ENCODE data around the gene U2AF2.
A peak's percentile ranks its signal among the peaks of the same experiment; 100 is the strongest.

The U2AF2 gene

DNA sequence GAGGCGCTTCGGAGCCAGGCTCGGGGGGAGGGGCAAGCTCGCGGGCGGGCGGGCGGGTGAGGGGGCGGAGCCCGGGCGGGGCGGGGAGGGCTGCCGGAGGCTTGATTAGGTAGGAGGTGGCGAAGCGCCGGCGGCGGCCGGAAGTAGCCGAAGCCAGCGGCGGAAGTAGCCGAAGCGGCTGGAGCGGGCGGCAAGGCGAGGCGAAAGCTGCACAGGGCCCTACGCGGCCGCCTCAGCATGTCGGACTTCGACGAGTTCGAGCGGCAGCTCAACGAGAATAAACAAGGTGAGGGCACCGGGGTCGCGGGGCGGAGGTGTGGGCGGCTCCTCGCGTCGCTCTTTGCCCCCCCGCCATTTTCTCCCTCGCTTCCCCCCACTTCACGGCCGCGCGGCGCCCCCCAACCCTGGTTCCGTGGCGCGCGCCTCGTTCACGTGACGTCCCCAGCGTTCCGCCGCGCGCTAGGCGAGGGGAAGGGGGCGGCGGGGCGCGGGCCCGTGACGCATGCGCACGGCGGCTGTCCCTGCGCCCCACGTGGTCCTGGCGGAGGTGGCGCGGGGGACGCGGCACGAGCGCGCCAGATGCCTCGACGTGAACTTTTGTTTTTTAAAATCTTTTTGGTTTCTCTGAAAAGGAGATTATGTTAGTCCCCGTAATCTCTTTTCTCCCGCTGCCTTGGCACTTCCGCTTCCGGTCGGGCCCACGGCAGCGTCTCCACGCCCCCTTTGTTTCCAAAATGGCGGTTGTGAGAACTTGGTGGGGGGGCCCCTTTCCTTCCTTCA, at the start of gene U2AF2:
Gene U2AF2, plus strand, starts transcription at position 168 of the 780 bp plus-strand sequence. Its CDS starts 70 bp downstream, at position 238.
- peak; percentile 97 for DNase-seq

DNA sequence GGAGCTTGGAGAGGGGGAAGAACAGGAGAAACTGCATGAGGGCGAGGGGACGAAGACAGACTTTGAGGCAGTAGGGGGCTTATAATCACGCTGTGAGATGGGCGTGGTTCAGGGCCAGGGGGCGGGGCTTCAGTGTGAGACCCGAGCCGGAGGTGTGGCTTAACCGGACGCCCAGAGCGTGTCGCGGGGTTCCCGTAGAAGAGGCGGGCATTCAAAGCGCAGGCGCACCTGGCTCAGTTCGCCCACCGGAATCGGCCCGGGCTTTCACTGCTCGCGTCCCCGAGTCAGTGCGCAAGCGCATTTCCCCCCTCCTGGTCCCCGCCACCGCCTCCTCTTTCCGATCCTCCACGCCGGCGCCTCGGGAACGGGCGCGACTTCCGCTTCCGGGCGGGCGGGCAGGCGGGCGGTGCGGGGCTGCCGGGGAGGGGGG, 49.6 kb upstream of the U2AF2 start:
- peak; percentile 98 for DNase-seq

DNA sequence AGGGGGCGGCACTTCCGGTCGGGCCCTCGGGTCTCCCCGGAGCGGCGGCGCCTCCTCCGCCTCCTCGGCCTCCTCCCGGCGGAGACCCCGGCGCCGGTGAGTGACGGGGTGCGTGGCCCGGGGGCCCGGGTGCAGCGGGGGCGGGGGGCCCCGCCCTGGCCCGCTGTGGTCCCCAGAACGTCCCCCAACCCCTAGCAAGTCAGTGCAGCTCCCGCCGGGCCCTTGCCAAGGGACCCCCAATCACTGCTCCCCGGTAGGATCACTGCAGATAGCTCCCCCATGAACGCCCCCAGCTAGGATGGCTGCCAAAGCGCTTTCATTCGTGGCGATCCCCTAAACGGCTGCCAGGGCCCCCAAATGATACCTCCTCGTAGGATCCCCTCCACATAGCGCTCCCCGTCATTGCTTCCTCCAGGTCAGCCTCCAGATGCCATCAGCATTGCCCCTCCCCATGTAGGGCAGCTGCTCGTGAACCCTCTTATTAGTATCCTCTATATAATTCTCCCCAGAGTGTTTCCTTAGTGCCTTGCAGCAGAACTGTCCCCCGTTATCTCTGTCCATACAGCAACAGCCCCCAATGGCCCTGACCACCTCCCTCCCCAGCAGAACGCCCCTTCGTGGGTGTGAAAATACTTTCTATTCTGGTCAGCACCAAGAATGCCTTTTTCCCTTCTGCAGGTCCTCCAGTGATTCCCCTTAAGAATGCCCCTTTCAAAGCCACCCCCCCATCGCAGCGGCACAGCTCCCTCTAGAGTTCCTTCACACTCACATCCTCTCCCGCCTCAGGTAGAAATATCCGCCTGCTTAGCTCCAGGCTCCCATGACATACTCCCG, 49.0 kb upstream of the U2AF2 start, which contains the start of gene ZNF865:
Gene ZNF865, plus strand, starts transcription at position 11 of the 834 bp plus-strand sequence. CDS start 7,972 bp downstream, outside the sequence.
- peak; percentile 65 for DNase-seq

GRCh38 chr19:55606471-55606787, 48.4 kb upstream of the U2AF2 start:
- no peak for DNase-seq

GRCh38 chr19:55606817-55607216, 48.0 kb upstream of the U2AF2 start:
- no peak for DNase-seq

DNA sequence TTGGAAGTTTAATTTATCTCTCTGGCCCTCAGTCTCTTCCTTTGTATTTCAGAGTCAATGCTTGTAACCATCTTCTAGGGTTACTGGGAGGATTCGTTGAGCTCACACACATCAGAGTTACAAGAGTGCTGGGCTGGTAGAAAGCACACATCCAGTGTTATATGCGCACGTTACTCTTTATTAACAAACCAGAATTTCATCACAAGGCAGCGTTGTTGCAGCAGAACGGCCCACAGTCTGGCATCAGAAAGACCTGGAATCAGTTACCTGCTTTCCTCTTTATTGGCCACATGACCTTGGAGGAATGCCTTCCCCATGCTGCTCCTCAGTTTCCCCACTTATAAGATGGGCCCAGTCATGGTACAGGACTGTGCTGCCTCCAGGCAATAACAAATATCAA, 45.5 kb upstream of the U2AF2 start:
- no peak for DNase-seq

DNA sequence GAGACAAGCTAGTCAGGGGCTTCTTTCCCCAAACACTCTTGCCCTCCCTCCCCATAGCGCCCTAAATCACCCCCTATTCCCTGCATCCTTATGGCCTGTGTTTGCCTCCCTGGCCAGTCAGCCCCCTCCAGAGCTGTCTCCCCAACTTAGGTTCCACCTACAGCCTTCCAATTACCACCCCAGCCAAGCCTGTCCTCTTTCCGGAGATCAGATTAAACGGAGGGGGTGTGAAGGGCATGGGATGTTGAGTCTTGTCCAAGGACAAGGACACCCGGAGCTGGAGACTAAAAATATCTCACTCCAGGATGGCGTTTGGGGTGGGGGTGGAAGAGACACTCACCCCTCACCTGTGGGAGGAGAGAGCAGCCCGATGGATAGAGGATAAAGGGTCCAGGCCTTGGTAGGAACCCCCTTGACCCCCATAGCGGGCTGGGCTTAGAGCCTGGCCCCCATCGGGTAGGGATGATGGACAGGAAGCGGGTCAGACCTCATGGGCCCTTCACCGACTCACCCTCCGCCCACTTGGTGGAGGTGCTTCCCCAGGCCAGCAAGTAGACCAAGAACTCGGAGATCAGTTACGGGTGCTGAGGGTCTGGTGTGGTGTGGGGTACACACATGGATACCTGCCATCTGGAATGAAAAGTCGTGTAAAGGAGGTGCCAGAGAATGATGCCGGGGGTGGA, 43.4 kb upstream of the U2AF2 start:
- no peak for DNase-seq

GRCh38 chr19:55611983-55612645, 42.7 kb upstream of the U2AF2 start:
- no peak for DNase-seq

DNA sequence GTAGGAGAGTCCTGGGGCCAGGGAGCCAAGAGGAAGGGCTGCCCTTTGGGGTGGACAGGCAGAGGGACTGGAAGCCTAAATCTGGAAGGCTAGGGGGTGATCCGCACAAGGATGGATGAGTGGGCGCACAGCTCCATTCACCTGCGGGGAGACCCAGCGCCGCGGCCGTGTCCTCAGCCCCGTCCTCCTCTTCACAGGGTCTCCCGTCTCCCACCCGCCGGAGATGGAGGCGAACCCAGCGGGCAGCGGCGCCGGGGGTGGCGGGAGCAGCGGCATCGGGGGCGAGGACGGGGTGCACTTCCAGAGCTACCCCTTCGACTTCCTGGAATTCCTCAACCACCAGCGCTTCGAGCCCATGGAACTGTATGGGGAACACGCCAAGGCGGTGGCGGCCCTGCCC, 41.4 kb upstream of the U2AF2 start:
- no peak for DNase-seq

GRCh38 chr19:55613930-55614710, 40.7 kb upstream of the U2AF2 start:
- no peak for DNase-seq

DNA sequence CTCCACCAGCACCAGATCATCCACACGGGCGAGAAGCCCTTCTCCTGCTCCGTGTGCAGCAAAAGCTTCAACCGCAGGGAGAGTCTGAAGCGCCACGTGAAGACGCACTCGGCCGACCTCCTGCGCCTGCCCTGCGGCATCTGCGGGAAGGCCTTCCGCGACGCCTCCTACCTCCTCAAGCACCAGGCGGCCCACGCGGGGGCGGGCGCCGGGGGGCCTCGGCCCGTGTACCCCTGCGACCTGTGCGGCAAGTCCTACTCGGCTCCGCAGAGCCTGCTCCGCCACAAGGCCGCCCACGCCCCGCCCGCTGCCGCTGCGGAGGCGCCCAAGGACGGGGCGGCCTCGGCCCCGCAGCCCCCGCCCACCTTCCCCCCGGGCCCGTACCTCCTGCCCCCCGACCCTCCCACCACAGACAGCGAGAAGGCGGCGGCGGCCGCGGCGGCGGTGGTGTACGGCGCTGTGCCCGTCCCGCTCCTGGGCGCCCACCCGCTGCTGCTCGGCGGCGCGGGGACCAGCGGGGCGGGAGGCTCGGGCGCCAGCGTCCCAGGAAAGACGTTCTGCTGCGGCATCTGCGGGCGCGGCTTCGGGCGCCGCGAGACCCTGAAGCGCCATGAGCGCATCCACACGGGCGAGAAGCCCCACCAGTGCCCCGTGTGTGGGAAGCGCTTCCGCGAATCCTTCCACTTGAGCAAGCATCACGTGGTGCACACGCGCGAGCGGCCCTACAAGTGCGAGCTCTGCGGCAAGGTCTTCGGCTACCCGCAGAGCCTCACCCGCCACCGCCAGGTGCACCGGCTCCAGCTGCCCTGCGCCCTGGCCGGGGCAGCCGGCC, 39.9 kb upstream of the U2AF2 start:
- no peak for DNase-seq

- DNase-seq, result no peak
Measured at GRCh38 chr19:55615543-55616394, 39.1 kb upstream of the U2AF2 start.

- no peak for DNase-seq
Measured at GRCh38 chr19:55616395-55616875, 38.4 kb upstream of the U2AF2 start.

DNA sequence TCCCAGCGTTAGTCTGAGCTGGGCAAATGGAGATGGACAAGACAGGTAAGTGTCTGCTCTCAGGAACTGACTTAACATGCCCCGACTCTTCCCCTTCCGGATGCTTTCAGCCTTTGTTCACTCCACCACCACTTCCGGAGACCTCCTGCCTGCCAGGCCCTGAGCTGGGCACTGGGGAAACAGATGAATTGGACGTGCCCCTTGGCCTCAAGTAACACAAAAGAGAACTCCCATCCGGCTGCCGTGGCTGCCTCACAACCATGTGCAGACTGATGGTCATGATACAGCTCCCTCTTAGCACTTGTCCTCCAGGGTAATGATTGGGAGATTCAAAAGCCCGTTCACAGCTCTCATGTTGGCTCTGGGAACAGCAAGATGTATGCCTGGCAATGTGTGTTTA, 37.4 kb upstream of the U2AF2 start:
- no peak for DNase-seq

GRCh38 chr19:55618426-55618825, 36.4 kb upstream of the U2AF2 start:
- no peak for DNase-seq

DNA sequence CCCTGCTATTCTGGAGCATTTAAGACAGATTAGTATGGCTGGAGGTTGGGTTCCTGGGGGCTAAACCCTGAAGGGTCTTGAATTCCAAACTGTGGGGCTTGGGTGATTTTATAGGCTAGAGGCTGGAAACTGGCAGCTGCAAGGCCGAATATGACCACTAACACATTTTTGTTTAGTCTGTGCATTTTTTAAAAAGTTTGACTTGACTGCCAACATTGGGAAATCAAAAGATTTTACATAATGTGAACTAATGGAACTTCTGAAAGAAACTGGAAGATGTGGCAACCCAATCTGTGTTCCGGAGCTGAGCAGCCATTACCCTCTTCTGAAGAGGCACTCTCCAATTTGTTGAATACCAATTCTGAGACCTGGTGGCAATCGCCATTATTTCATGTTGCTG, 35.5 kb upstream of the U2AF2 start:
- no peak for DNase-seq

- no peak for DNase-seq
Measured at GRCh38 chr19:55620410-55621204, 34.2 kb upstream of the U2AF2 start.

GRCh38 chr19:55621205-55621672, 33.6 kb upstream of the U2AF2 start:
- no peak for DNase-seq

DNA sequence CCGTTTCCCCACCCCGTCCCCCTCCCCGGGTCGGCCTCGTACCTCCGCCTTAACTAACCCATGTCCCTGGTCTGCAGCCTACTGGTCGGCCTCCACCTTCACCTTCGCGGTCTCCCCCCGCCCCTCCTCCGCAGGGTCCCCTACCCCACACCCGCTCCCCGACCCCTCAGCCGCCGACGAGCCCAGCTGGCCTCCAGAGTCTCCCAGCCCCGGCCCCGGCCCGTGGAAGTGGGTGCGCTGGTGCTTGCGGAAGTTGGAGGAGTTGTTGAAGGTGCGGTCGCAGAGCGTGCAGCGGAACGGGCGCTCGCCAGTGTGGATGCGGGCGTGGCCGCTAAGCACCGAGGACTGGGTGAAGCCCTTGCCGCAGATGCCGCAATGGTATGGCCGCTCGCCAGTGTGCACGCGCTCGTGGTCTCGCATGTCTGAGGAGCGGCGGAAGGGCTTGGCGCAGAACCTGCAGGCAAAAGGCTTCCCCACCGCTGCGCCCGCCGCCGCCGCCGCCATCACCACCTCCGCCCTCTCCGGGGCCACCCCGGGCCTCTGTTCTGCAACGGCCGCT, 33.1 kb upstream of the U2AF2 start:
- DNase-seq, result no peak

All from activated CD4-positive, alpha-beta T cell treated with anti-CD3 and anti-CD28 coated beads, Interleukin-2, amount 50 U/mL, for 1 hour (primary cell).